HEK293 (cell line): Measurements from ENCODE around the gene BMAL1.

Experiments
- CTCF ChIA-PET: fragments of 350-600 bp; formaldehyde crosslinking; extraction: SDS; loops from one replicate; lab custom pipeline; 2021; ENCODE audit warnings: antibody characterized with exemption; lab: Yijun Ruan, JAX
- POLR2A ChIA-PET: fragments of 300-600 bp; formaldehyde crosslinking; extraction: SDS; loops from one replicate; lab custom pipeline; 2020; ENCODE audit warnings: antibody characterized with exemption, inconsistent platforms; lab: Yijun Ruan, JAX
- H3K27ac ChIP-seq: fragments of 200-500 bp; sonication (Bioruptor generic); 2 replicates; pipeline ENCODE4 v1.5.1; 2014; ENCODE audit warnings: low read depth, low read length, control low read depth, inconsistent platforms; ENCODE audit errors: extremely low read depth
- H3K36me3 ChIP-seq, 2 experiments: fragments of 200-500 bp in 1 of 2; sonication (Bioruptor generic) in 1 of 2; 1 replicate in 1 of 2; 2 replicates in 1 of 2; pipeline ENCODE4 v1.5.1; 2014 to 2017; ENCODE audit warnings: inconsistent platforms in 2 of 2, low read length in 2 of 2; ENCODE audit not compliant: control insufficient read depth in 2 of 2, insufficient read depth in 1 of 2
- H3K4me1 ChIP-seq: fragments of 200-500 bp; sonication (Bioruptor generic); 2 replicates; pipeline ENCODE4 v1.5.1; 2014; ENCODE audit warnings: mild to moderate bottlenecking, low read length, inconsistent platforms; ENCODE audit not compliant: control insufficient read depth, insufficient read depth
- H3K4me3 ChIP-seq: 2 replicates; pipeline ENCODE4 v1.5.1; 2011; ENCODE audit warnings: low read depth, mild to moderate bottlenecking, control low read depth, low read length, moderate library complexity
- H3K9me3 ChIP-seq: fragments of 200-500 bp; sonication (Bioruptor generic); 2 replicates; pipeline ENCODE4 v1.5.1; 2014; ENCODE audit warnings: low read depth, low read length, inconsistent platforms; ENCODE audit not compliant: control insufficient read depth, insufficient read depth
- GFI1B ChIP-seq: fragments of 450-650 bp; formaldehyde crosslinking; IDR thresholded peaks from 2 replicates; pipeline ENCODE4 v1.5.1; 2016; ENCODE audit warnings: missing biosample characterization, missing genetic modification characterization
- HIC1 ChIP-seq: fragments of 450-650 bp; formaldehyde crosslinking; IDR thresholded peaks from 2 replicates; pipeline ENCODE4 v1.5.1; 2016; ENCODE audit warnings: missing biosample characterization, missing genetic modification characterization
- MEIS1 ChIP-seq: sonication (generic); formaldehyde crosslinking; IDR thresholded peaks from 2 replicates; pipeline ENCODE4 v1.8.1; 2022; ENCODE audit warnings: missing genetic modification reagents, mild to moderate bottlenecking, borderline replicate concordance
- MZF1 ChIP-seq: fragments of 450-650 bp; formaldehyde crosslinking; IDR thresholded peaks from 2 replicates; pipeline ENCODE4 v1.5.1; 2017; ENCODE audit warnings: missing biosample characterization, missing genetic modification characterization, borderline replicate concordance
- PBX3 ChIP-seq: sonication (generic); formaldehyde crosslinking; IDR thresholded peaks from 2 replicates; pipeline ENCODE4 v1.8.1; 2022; ENCODE audit warnings: mild to moderate bottlenecking, moderate library complexity, missing genetic modification reagents
- SP2 ChIP-seq: fragments of 450-650 bp; formaldehyde crosslinking; IDR thresholded peaks from 2 replicates; pipeline ENCODE4 v1.5.1; 2016; ENCODE audit warnings: missing biosample characterization, missing genetic modification characterization
- ZBTB8A ChIP-seq: fragments of 450-650 bp; formaldehyde crosslinking; IDR thresholded peaks from 2 replicates; pipeline ENCODE4 v1.5.1; 2016; ENCODE audit warnings: missing biosample characterization, missing genetic modification characterization
- ZNF174 ChIP-seq: fragments of 450-650 bp; formaldehyde crosslinking; IDR thresholded peaks from 2 replicates; pipeline ENCODE4 v1.5.0; 2017; ENCODE audit warnings: missing biosample characterization, mild to moderate bottlenecking, missing genetic modification characterization
- ZNF223 ChIP-seq: fragments of 450-650 bp; formaldehyde crosslinking; IDR thresholded peaks from 2 replicates; pipeline ENCODE4 v1.5.1; 2016; ENCODE audit warnings: missing biosample characterization, missing genetic modification characterization
- ZNF658 ChIP-seq: fragments of 450-650 bp; formaldehyde crosslinking; IDR thresholded peaks from 2 replicates; pipeline ENCODE4; 2016; ENCODE audit warnings: missing biosample characterization, missing genetic modification characterization
- ZNF76 ChIP-seq: fragments of 450-650 bp; formaldehyde crosslinking; IDR thresholded peaks from 2 replicates; pipeline ENCODE4; 2016; ENCODE audit warnings: low read depth, missing biosample characterization, missing genetic modification characterization, borderline replicate concordance
- ZNF768 ChIP-seq: fragments of 450-650 bp; formaldehyde crosslinking; IDR thresholded peaks from 2 replicates; pipeline ENCODE4 v1.5.1; 2018; ENCODE audit warnings: missing biosample characterization, mild to moderate bottlenecking, missing genetic modification characterization
- TF ChIP-seq, protein P1 (sequence below): fragments of 450-650 bp; formaldehyde crosslinking; IDR thresholded peaks from 2 replicates; pipeline ENCODE4 v1.5.1; 2016; ENCODE audit warnings: missing biosample characterization, missing genetic modification characterization
- TF ChIP-seq, protein P2 (sequence below): fragments of 450-650 bp; formaldehyde crosslinking; conservative IDR thresholded peaks from 2 replicates; pipeline ENCODE4 v1.5.1; 2016; ENCODE audit warnings: low read depth, missing biosample characterization, missing genetic modification characterization

BMAL1 gene

GRCh38 chr11:13278609-13279486 is 1.3 kb downstream of the BMAL1 start:
- ChIA-PET CTCF (interaction anchor here (0.7 to 2.5 kb wide), 5 partner anchors 56 to 1043 kb away, joined by 3 to 8 read pairs (median 3); no protein-coding TSS in a partner anchor), POLR2A (interaction anchor here (0.9 kb wide), 1 partner anchor 35 kb away, joined by 3 read pairs; no protein-coding TSS in a partner anchor)
- Histone ChIP-seq H3K27ac (no peak overlapping the region), H3K4me1 (no peaks in the 10 kb centered on the region), H3K4me3 (peak overlapping the region; percentile 77), H3K36me3 (no peaks in the 10 kb centered on the region), H3K9me3 (no peaks in the 10 kb centered on the region)
- TF ChIP-seq HIC1: no peak

- no peaks in the 10 kb centered on the region for H3K4me1 ChIP-seq
- no peak overlapping the region for H3K4me3 ChIP-seq
- TF ChIP-seq ZBTB8A (tag by site-specific recombination) (no peak), ZNF768 (tag by site-specific recombination) (no peak), ZNF658 (tag by site-specific recombination) (no peak), SP2 (tag by site-specific recombination) (no peak), ZNF174 (no peak)
- TF ChIP-seq, protein P1, sequence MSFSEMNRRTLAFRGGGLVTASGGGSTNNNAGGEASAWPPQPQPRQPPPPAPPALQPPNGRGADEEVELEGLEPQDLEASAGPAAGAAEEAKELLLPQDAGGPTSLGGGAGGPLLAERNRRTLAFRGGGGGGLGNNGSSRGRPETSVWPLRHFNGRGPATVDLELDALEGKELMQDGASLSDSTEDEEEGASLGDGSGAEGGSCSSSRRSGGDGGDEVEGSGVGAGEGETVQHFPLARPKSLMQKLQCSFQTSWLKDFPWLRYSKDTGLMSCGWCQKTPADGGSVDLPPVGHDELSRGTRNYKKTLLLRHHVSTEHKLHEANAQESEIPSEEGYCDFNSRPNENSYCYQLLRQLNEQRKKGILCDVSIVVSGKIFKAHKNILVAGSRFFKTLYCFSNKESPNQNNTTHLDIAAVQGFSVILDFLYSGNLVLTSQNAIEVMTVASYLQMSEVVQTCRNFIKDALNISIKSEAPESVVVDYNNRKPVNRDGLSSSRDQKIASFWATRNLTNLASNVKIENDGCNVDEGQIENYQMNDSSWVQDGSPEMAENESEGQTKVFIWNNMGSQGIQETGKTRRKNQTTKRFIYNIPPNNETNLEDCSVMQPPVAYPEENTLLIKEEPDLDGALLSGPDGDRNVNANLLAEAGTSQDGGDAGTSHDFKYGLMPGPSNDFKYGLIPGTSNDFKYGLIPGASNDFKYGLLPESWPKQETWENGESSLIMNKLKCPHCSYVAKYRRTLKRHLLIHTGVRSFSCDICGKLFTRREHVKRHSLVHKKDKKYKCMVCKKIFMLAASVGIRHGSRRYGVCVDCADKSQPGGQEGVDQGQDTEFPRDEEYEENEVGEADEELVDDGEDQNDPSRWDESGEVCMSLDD (tag by site-specific recombination): no peak
- TF ChIP-seq, all 188 proteins: peak for 0
- POLR2A ChIA-PET: no interaction called here
- CTCF ChIA-PET: interaction anchor here (0.7 to 2.5 kb wide), 4 partner anchors 56 to 1044 kb away, joined by 3 to 8 read pairs (median 3); no protein-coding TSS in a partner anchor
- no peaks in the 10 kb centered on the region for H3K36me3 ChIP-seq
- H3K9me3 ChIP-seq: no peaks in the 10 kb centered on the region
- no peak overlapping the region for H3K27ac ChIP-seq
Measured at GRCh38 chr11:13279487-13279834, 1.9 kb downstream of the BMAL1 start.

- ChIA-PET POLR2A (no interaction called here), CTCF (interaction anchor here (0.6 to 2.5 kb wide), 5 partner anchors 55 to 1392 kb away, joined by 3 to 8 read pairs (median 4); no protein-coding TSS in a partner anchor)
Measured at GRCh38 chr11:13280092-13280722, 2.6 kb downstream of the BMAL1 start.

More at GRCh38 chr11:13280092-13280722, 2.6 kb downstream of the BMAL1 start:
- no peaks in the 10 kb centered on the region for H3K9me3 ChIP-seq
- no peaks in the 10 kb centered on the region for H3K36me3 ChIP-seq
- TF ChIP-seq MZF1 (no peak), GFI1B (tag by site-specific recombination) (peak; percentile 47; the same call in 1 of the 2 replicates), ZNF223 (no peak), MEIS1 (CRISPR knock-in tag) (no peak), PBX3 (CRISPR knock-in tag) (no peak), ZNF76 (no peak), SP2 (tag by site-specific recombination) (no peak)
- TF ChIP-seq, protein P2, sequence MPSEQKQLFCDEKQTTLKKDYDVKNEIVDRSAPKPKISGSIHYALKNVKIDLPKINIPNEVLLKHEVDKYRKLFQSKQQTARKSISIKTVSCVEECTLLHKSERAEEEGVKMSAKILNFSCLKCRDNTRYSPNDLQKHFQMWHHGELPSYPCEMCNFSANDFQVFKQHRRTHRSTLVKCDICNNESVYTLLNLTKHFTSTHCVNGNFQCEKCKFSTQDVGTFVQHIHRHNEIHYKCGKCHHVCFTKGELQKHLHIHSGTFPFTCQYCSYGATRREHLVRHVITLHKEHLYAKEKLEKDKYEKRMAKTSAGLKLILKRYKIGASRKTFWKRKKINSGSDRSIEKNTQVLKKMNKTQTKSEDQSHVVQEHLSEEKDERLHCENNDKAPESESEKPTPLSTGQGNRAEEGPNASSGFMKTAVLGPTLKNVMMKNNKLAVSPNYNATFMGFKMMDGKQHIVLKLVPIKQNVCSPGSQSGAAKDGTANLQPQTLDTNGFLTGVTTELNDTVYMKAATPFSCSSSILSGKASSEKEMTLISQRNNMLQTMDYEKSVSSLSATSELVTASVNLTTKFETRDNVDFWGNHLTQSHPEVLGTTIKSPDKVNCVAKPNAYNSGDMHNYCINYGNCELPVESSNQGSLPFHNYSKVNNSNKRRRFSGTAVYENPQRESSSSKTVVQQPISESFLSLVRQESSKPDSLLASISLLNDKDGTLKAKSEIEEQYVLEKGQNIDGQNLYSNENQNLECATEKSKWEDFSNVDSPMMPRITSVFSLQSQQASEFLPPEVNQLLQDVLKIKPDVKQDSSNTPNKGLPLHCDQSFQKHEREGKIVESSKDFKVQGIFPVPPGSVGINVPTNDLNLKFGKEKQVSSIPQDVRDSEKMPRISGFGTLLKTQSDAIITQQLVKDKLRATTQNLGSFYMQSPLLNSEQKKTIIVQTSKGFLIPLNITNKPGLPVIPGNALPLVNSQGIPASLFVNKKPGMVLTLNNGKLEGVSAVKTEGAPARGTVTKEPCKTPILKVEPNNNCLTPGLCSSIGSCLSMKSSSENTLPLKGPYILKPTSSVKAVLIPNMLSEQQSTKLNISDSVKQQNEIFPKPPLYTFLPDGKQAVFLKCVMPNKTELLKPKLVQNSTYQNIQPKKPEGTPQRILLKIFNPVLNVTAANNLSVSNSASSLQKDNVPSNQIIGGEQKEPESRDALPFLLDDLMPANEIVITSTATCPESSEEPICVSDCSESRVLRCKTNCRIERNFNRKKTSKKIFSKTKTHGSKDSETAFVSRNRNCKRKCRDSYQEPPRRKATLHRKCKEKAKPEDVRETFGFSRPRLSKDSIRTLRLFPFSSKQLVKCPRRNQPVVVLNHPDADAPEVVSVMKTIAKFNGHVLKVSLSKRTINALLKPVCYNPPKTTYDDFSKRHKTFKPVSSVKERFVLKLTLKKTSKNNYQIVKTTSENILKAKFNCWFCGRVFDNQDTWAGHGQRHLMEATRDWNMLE: no peak
- H3K27ac ChIP-seq: no peak overlapping the region
- no peaks in the 10 kb centered on the region for H3K4me1 ChIP-seq
- H3K4me3 ChIP-seq: no peak overlapping the region
